ENCODE measurements around the gene AFG1L. TPM values are rescaled to one million over a fixed set of nuclear protein-coding genes. Genes with fewer than 3 reads are reported as not detected.

Gene AFG1L
- total and polyA plus RNA-seq, 4 donors: 2.7 to 2.8 (median 2.7) TPM

DNA sequence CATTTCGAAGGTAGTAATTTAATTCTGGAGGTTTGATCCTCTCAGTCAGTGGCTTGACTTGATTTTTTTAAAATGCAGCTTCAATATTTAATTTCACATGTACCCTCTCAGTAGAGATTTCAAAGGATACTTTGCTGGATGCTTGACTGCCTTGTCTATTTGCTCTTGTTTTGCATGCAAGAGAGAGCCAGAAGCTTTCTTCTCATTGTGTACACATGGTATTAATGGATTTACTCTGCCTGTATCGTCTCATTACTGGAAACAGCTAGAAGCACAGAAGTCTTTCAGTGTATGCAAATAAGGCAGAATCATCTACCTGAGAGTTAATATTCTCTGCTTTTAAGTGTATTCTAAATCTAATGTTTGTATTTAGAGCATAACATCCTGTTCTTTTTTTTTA lies 181.5 kb downstream of the AFG1L start:
- H3K27me3 ChIP-seq (ENCODE audit: control insufficient read depth in 4 of 4, insufficient read depth in 4 of 4, low read length in 3 of 4): no peaks in the 10 kb centered on the region
- WGBS: 88% methylated on average over 2 of the region's 2 CpGs

DNA sequence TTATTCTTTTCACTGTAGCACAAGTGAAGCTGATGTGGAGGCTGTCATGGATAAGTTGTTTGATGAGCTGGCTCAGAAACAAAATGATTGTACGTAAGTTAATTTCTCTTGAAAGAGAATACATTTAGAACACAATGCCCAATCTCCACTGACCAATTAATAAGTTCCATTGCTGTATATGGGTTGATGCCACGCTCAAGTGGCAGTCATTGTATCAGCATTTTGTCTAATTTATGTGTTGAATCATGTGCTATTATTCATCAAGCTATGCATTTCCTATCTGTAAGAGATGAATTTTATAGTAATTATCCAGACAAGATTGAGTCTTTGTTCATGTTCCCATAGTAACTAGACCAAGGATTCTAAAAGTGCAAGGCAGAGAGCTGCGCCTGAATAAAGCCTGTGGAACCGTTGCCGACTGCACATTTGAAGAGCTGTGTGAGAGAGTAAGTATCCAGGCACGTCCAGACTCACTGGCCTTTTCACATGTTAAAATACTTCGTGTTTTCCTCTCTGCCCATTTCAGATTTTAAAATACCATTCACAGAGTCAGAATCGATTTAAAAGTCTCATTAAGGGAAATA lies 182.1 kb downstream of the AFG1L start:
- Histone ChIP-seq H3K9ac (ENCODE audit: low read depth in 1 of 2, low read length in 2 of 2) (no peak overlapping the region), H3K4me1 (ENCODE audit: control insufficient read depth in 4 of 4, insufficient read depth in 4 of 4, low read length in 3 of 4) (no peaks in the 10 kb centered on the region), H3K4me3 (ENCODE audit: low read depth in 1 of 3, low read length in 3 of 3) (no peak overlapping the region), H3K27me3 (ENCODE audit: control insufficient read depth in 4 of 4, insufficient read depth in 4 of 4, low read length in 3 of 4) (no peaks in the 10 kb centered on the region), H3K27ac (ENCODE audit: low read depth in 1 of 2, low read length in 2 of 2) (no peak overlapping the region), H3K9me3 (ENCODE audit: control insufficient read depth in 4 of 4, low read length in 3 of 4) (no peaks in the 10 kb centered on the region), H3K36me3 (ENCODE audit: control insufficient read depth in 4 of 4, insufficient read depth in 3 of 4, low read depth in 1 of 4, low read length in 3 of 4) (no peaks in the 10 kb centered on the region)
- WGBS: 93% methylated on average over 8 of the region's 8 CpGs
- TF ChIP-seq, protein P1, sequence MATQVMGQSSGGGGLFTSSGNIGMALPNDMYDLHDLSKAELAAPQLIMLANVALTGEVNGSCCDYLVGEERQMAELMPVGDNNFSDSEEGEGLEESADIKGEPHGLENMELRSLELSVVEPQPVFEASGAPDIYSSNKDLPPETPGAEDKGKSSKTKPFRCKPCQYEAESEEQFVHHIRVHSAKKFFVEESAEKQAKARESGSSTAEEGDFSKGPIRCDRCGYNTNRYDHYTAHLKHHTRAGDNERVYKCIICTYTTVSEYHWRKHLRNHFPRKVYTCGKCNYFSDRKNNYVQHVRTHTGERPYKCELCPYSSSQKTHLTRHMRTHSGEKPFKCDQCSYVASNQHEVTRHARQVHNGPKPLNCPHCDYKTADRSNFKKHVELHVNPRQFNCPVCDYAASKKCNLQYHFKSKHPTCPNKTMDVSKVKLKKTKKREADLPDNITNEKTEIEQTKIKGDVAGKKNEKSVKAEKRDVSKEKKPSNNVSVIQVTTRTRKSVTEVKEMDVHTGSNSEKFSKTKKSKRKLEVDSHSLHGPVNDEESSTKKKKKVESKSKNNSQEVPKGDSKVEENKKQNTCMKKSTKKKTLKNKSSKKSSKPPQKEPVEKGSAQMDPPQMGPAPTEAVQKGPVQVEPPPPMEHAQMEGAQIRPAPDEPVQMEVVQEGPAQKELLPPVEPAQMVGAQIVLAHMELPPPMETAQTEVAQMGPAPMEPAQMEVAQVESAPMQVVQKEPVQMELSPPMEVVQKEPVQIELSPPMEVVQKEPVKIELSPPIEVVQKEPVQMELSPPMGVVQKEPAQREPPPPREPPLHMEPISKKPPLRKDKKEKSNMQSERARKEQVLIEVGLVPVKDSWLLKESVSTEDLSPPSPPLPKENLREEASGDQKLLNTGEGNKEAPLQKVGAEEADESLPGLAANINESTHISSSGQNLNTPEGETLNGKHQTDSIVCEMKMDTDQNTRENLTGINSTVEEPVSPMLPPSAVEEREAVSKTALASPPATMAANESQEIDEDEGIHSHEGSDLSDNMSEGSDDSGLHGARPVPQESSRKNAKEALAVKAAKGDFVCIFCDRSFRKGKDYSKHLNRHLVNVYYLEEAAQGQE (IDR thresholded peaks at IDR 0.05): no peak
- TF ChIP-seq YY1 (IDR thresholded peaks at IDR 0.05) (no peak), GABPA (IDR thresholded peaks at IDR 0.05 in 1 of 2, conservative IDR thresholded peaks at IDR 0.05 in 1 of 2) (no peak), EGR1 (IDR thresholded peaks at IDR 0.05; ENCODE audit: low read depth in 2 of 2) (no peak), RXRA (IDR thresholded peaks at IDR 0.05) (no peak), SP1 (IDR thresholded peaks at IDR 0.05) (no peak), NR2F2 (IDR thresholded peaks at IDR 0.05) (no peak), HNF4A (conservative IDR thresholded peaks at IDR 0.05) (no peak), HNF4G (IDR thresholded peaks at IDR 0.05) (no peak), FOXA1 (IDR thresholded peaks at IDR 0.05) (no peak), JUND (IDR thresholded peaks at IDR 0.05) (no peak), TAF1 (conservative IDR thresholded peaks at IDR 0.05) (no peak), RAD21 (IDR thresholded peaks at IDR 0.05) (no peak)
- TF ChIP-seq, protein P2, sequence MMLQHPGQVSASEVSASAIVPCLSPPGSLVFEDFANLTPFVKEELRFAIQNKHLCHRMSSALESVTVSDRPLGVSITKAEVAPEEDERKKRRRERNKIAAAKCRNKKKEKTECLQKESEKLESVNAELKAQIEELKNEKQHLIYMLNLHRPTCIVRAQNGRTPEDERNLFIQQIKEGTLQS (IDR thresholded peaks at IDR 0.05): no peak
- TF ChIP-seq, protein P3, sequence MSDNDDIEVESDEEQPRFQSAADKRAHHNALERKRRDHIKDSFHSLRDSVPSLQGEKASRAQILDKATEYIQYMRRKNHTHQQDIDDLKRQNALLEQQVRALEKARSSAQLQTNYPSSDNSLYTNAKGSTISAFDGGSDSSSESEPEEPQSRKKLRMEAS (IDR thresholded peaks at IDR 0.05): no peak
- TF ChIP-seq, protein P4, sequence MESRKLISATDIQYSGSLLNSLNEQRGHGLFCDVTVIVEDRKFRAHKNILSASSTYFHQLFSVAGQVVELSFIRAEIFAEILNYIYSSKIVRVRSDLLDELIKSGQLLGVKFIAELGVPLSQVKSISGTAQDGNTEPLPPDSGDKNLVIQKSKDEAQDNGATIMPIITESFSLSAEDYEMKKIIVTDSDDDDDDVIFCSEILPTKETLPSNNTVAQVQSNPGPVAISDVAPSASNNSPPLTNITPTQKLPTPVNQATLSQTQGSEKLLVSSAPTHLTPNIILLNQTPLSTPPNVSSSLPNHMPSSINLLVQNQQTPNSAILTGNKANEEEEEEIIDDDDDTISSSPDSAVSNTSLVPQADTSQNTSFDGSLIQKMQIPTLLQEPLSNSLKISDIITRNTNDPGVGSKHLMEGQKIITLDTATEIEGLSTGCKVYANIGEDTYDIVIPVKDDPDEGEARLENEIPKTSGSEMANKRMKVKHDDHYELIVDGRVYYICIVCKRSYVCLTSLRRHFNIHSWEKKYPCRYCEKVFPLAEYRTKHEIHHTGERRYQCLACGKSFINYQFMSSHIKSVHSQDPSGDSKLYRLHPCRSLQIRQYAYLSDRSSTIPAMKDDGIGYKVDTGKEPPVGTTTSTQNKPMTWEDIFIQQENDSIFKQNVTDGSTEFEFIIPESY (IDR thresholded peaks at IDR 0.05): no peak
- TF ChIP-seq, protein P5, sequence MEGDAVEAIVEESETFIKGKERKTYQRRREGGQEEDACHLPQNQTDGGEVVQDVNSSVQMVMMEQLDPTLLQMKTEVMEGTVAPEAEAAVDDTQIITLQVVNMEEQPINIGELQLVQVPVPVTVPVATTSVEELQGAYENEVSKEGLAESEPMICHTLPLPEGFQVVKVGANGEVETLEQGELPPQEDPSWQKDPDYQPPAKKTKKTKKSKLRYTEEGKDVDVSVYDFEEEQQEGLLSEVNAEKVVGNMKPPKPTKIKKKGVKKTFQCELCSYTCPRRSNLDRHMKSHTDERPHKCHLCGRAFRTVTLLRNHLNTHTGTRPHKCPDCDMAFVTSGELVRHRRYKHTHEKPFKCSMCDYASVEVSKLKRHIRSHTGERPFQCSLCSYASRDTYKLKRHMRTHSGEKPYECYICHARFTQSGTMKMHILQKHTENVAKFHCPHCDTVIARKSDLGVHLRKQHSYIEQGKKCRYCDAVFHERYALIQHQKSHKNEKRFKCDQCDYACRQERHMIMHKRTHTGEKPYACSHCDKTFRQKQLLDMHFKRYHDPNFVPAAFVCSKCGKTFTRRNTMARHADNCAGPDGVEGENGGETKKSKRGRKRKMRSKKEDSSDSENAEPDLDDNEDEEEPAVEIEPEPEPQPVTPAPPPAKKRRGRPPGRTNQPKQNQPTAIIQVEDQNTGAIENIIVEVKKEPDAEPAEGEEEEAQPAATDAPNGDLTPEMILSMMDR (IDR thresholded peaks at IDR 0.05; ENCODE audit: low read depth, low read length, missing input control): no peak
- DNase-seq (ENCODE audit: low spot score): no peak

More for the DNA sequence above, 181.5 kb downstream of the AFG1L start:
- Histone ChIP-seq H3K9ac (ENCODE audit: low read depth in 1 of 2, low read length in 2 of 2) (no peak overlapping the region), H3K4me1 (ENCODE audit: control insufficient read depth in 4 of 4, insufficient read depth in 4 of 4, low read length in 3 of 4) (no peaks in the 10 kb centered on the region), H3K27ac (ENCODE audit: low read depth in 1 of 2, low read length in 2 of 2) (no peak overlapping the region), H3K36me3 (ENCODE audit: control insufficient read depth in 4 of 4, insufficient read depth in 3 of 4, low read depth in 1 of 4, low read length in 3 of 4) (no peaks in the 10 kb centered on the region), H3K9me3 (ENCODE audit: control insufficient read depth in 4 of 4, low read length in 3 of 4) (no peaks in the 10 kb centered on the region), H3K4me3 (ENCODE audit: low read depth in 1 of 3, low read length in 3 of 3) (no peak overlapping the region)
- no peak for DNase-seq (ENCODE audit: low spot score)
- TF ChIP-seq HNF4G (IDR thresholded peaks at IDR 0.05): no peak
- TF ChIP-seq GABPA (IDR thresholded peaks at IDR 0.05 in 1 of 2, conservative IDR thresholded peaks at IDR 0.05 in 1 of 2): no peak
- no peak for TF ChIP-seq FOXA2 (IDR thresholded peaks at IDR 0.05)
- no peak for TF ChIP-seq RAD21 (IDR thresholded peaks at IDR 0.05)
- no peak for TF ChIP-seq HNF4A (conservative IDR thresholded peaks at IDR 0.05)
- TF ChIP-seq, protein P2 (IDR thresholded peaks at IDR 0.05): no peak
- no peak for TF ChIP-seq FOXA1 (IDR thresholded peaks at IDR 0.05)
- TF ChIP-seq, protein P5 (IDR thresholded peaks at IDR 0.05; ENCODE audit: low read depth, low read length, missing input control): no peak

Measured in liver (tissue), 9 donors.